ENCODE results near the gene PITPNB.

PITPNB gene

DNA sequence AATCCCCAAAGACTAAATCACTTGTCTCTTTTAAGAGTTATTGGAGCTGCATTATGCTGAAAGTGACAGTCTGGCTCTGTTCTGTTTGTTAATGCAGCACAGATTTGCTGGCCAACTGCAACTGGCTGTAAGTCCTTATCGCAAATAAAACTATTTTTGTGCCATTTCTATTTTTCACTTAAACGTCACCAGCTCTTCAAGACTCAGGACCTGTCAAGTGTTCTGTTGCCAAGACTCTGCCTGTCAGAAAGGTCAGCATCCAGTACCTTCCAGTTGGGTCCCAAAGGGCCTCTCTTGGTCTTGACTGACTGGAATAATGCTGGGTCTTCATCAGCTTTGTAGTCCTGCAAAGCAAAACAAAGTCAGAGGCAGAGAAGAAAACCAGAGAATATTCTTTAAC is 45.6 kb downstream of the PITPNB start:
- no peaks in the 10 kb centered on the region for H3K9me3 ChIP-seq (replicated peaks; ENCODE audit: insufficient read depth, low read length)
- no peak for DNase-seq
- H3K4me3 ChIP-seq (ENCODE audit: low read length): no peak overlapping the region
- no peak overlapping the region for H3K9ac ChIP-seq (ENCODE audit: low read length)
- no peak for TF ChIP-seq EZH2 (optimal IDR thresholded peaks at IDR 0.05; ENCODE audit: low read depth, low read length)
- no peak for TF ChIP-seq EZH2phosphoT487 (IDR thresholded peaks at IDR 0.05; ENCODE audit: low read length)
- TF ChIP-seq, protein P1, sequence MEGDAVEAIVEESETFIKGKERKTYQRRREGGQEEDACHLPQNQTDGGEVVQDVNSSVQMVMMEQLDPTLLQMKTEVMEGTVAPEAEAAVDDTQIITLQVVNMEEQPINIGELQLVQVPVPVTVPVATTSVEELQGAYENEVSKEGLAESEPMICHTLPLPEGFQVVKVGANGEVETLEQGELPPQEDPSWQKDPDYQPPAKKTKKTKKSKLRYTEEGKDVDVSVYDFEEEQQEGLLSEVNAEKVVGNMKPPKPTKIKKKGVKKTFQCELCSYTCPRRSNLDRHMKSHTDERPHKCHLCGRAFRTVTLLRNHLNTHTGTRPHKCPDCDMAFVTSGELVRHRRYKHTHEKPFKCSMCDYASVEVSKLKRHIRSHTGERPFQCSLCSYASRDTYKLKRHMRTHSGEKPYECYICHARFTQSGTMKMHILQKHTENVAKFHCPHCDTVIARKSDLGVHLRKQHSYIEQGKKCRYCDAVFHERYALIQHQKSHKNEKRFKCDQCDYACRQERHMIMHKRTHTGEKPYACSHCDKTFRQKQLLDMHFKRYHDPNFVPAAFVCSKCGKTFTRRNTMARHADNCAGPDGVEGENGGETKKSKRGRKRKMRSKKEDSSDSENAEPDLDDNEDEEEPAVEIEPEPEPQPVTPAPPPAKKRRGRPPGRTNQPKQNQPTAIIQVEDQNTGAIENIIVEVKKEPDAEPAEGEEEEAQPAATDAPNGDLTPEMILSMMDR (IDR thresholded peaks at IDR 0.05; ENCODE audit: low read length): no peak
- H3K4me2 ChIP-seq (ENCODE audit: low read depth, low read length): peak overlapping the region; percentile 30; the same call in 1 of the 2 replicates
- peaks cover 13% of the 10 kb centered on the region; the same call in 1 of the 2 replicates for H4K20me1 ChIP-seq (ENCODE audit: insufficient read depth, low read length)
- no peaks in the 10 kb centered on the region for H3K9me2 ChIP-seq (replicated peaks; ENCODE audit: insufficient read depth, low read length)
- peaks cover 62% of the 10 kb centered on the region for H3K4me1 ChIP-seq (ENCODE audit: low read length)
- H3K36me3 ChIP-seq (replicated peaks; ENCODE audit: insufficient read depth, low read length): peaks cover 5% of the 10 kb centered on the region; the same call in 1 of the 2 replicates
- no peak overlapping the region for H2AFZ ChIP-seq (ENCODE audit: low read length)
- H3K27ac ChIP-seq (ENCODE audit: low read length): peak overlapping the region; percentile 45; the same call in 1 of the 2 replicates
- peaks cover 18% of the 10 kb centered on the region for H3F3A ChIP-seq (ENCODE audit: insufficient read depth, low read length)
- H3K27me3 ChIP-seq (replicated peaks; ENCODE audit: insufficient read depth, low read length): no peaks in the 10 kb centered on the region
- H3K79me2 ChIP-seq (ENCODE audit: low read length): peaks cover 77% of the 10 kb centered on the region

DNA sequence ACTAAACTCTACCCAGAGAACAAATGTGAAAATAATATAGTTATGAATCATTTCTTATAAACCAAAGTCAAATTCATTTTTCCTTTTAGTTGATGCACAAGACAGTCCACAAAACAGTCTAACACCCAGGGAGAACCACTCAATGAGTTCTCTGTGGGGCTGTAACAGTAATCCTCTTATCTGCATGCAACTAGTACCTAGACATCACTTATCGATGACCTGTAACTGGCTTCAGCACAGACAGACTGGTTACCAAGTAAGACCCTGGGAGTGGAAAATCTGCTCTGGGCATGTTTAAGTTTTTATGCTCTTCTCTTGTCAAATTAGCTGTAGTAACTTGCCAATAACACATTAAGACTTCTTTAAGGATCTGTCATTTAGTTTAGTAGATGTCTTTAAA is 46.6 kb downstream of the PITPNB start:
- DNase-seq: no peak
- Histone ChIP-seq H3K9ac (ENCODE audit: low read length) (no peak overlapping the region), H3K27ac (ENCODE audit: low read length) (no peak overlapping the region), H3K9me2 (replicated peaks; ENCODE audit: insufficient read depth, low read length) (no peaks in the 10 kb centered on the region), H3K4me1 (ENCODE audit: low read length) (peaks cover 52% of the 10 kb centered on the region), H3F3A (ENCODE audit: insufficient read depth, low read length) (peaks cover 9% of the 10 kb centered on the region), H3K79me2 (ENCODE audit: low read length) (peaks cover 83% of the 10 kb centered on the region), H3K36me3 (replicated peaks; ENCODE audit: insufficient read depth, low read length) (peaks cover 5% of the 10 kb centered on the region; the same call in 1 of the 2 replicates), H3K9me3 (replicated peaks; ENCODE audit: insufficient read depth, low read length) (no peaks in the 10 kb centered on the region), H4K20me1 (ENCODE audit: insufficient read depth, low read length) (peaks cover 7% of the 10 kb centered on the region; the same call in 1 of the 2 replicates), H3K27me3 (replicated peaks; ENCODE audit: insufficient read depth, low read length) (no peaks in the 10 kb centered on the region), H2AFZ (ENCODE audit: low read length) (no peak overlapping the region), H3K4me3 (ENCODE audit: low read length) (no peak overlapping the region), H3K4me2 (ENCODE audit: low read depth, low read length) (no peak overlapping the region)
- TF ChIP-seq, protein P1 (IDR thresholded peaks at IDR 0.05; ENCODE audit: low read length): no peak
- TF ChIP-seq EZH2phosphoT487 (IDR thresholded peaks at IDR 0.05; ENCODE audit: low read length): no peak
- TF ChIP-seq EZH2 (optimal IDR thresholded peaks at IDR 0.05; ENCODE audit: low read depth, low read length): no peak

- H2AFZ ChIP-seq (ENCODE audit: low read length): no peak overlapping the region
- no peaks in the 10 kb centered on the region for H3K9me3 ChIP-seq (replicated peaks; ENCODE audit: insufficient read depth, low read length)
- no peak overlapping the region for H3K27ac ChIP-seq (ENCODE audit: low read length)
- no peak overlapping the region for H3K4me2 ChIP-seq (ENCODE audit: low read depth, low read length)
- H3K9ac ChIP-seq (ENCODE audit: low read length): no peak overlapping the region
- H3K9me2 ChIP-seq (replicated peaks; ENCODE audit: insufficient read depth, low read length): no peaks in the 10 kb centered on the region
- H3K36me3 ChIP-seq (replicated peaks; ENCODE audit: insufficient read depth, low read length): peaks cover 5% of the 10 kb centered on the region; the same call in 1 of the 2 replicates
- H3F3A ChIP-seq (ENCODE audit: insufficient read depth, low read length): peaks cover 2% of the 10 kb centered on the region; the same call in 1 of the 2 replicates
- TF ChIP-seq EZH2phosphoT487 (IDR thresholded peaks at IDR 0.05; ENCODE audit: low read length) (no peak), EZH2 (optimal IDR thresholded peaks at IDR 0.05; ENCODE audit: low read depth, low read length) (no peak)
- TF ChIP-seq, protein P1 (IDR thresholded peaks at IDR 0.05; ENCODE audit: low read length): no peak
- peaks cover 7% of the 10 kb centered on the region; the same call in 1 of the 2 replicates for H4K20me1 ChIP-seq (ENCODE audit: insufficient read depth, low read length)
- no peak for DNase-seq
- H3K79me2 ChIP-seq (ENCODE audit: low read length): peaks cover 85% of the 10 kb centered on the region
- no peaks in the 10 kb centered on the region for H3K27me3 ChIP-seq (replicated peaks; ENCODE audit: insufficient read depth, low read length)
- H3K4me1 ChIP-seq (ENCODE audit: low read length): peaks cover 44% of the 10 kb centered on the region
- no peak overlapping the region for H3K4me3 ChIP-seq (ENCODE audit: low read length)
Observed at GRCh38 chr22:27871306-27872014, 47.6 kb downstream of the PITPNB start.

Measured in MM.1S (cell line).